ENCODE measurements around the gene CAPN15.
A peak's percentile ranks its signal among the peaks of the same experiment; 100 is the strongest.
"Not testable (repeated sequence)": the region's sequence is repeated elsewhere in the genome, so short reads cannot be mapped to it uniquely, and the experiment has no call there.

CAPN15 gene

GRCh38 chr16:527015-527903, at the start of gene CAPN15:
Gene CAPN15, plus strand, starts transcription at chr16:527712. Its CDS starts 19,127 bp downstream, at chr16:546839.
- DNase-seq (ENCODE audit: low spot score), result peak; percentile 79

DNA sequence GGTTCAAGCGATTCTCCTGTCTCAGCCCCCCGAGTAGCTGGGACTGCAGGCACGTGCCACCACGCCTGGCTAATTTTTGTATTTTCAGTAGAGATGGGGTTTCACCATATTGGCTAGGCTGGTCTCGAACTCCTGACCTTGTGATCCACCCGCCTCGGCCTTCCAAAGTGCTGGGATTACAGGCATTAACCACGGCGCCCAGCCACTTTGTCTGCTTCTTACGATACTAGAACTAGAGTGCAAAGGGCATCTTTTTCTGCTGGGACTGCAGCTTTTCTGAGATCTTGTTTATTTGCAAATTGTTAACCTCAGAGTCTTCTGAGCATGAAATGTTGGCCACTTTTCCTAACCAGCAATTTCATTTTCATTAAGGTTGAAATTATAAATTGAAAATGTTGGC, 49.2 kb upstream of the CAPN15 start:
- not testable (repeated sequence) for DNase-seq (ENCODE audit: low spot score)

- no peak for DNase-seq (ENCODE audit: low spot score)
Measured at GRCh38 chr16:482468-483185, 44.9 kb upstream of the CAPN15 start.

GRCh38 chr16:483341-484075, 44.0 kb upstream of the CAPN15 start:
- DNase-seq (ENCODE audit: low spot score), result no peak

DNA sequence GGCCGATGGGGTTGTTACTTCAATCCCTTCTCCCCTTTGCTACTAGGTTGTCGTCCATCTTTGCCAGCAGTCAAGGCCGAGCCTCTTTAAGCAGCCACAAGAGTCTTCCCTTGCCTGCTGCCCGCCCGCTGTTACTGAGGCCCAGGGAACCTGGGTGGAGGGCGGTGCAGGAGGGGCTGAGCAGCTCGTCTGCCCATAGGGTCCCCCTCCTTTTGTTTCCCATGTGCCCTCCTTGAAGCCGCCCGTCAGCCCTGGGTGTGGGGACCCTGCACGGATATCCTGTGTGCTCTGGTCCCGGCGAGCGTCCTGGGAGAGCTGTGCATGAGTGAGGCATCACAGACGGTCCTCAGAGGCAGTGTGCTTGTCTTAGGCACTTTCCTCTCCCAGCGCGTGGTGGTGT, 37.9 kb upstream of the CAPN15 start:
- no peak for DNase-seq (ENCODE audit: low spot score)

- DNase-seq (ENCODE audit: low spot score), result no peak
Measured at GRCh38 chr16:490768-491167, 36.7 kb upstream of the CAPN15 start.

DNA sequence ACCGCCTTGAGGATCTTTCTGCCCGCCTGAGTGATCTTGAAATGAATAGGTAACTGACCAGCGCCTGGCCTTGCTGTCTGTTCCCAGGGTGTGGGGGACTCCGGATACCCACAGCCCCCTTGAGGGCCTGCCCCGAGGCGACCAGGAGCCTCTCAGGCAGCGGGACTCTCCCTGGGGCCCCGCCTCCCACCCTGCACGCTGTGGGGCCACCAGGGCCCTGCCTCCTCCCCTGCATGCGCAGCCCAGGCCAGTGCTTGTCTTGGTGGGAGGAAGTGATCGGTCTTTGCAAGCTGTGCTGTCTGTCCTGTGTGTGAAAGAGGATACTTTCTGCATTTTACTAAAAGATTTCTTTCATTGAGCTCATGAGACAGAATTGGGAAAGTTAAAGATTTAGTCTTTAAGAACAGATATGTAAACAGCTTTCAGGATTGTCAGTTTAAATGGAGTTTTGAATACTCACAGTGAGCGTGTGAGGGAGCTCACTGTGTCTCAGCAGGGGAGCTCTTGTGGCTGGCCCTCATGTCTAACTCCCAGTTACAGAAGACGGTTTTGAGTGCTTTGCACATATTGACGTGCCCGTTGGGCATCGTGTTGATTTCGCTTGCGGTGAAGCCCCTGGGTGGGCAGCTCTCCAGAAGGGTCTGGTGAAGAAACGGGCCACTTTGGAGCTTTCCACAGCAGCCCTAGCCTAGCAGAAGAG, 36.1 kb upstream of the CAPN15 start:
- no peak for DNase-seq (ENCODE audit: low spot score)

GRCh38 chr16:492211-492875, 35.2 kb upstream of the CAPN15 start:
- no peak for DNase-seq (ENCODE audit: low spot score)

DNA sequence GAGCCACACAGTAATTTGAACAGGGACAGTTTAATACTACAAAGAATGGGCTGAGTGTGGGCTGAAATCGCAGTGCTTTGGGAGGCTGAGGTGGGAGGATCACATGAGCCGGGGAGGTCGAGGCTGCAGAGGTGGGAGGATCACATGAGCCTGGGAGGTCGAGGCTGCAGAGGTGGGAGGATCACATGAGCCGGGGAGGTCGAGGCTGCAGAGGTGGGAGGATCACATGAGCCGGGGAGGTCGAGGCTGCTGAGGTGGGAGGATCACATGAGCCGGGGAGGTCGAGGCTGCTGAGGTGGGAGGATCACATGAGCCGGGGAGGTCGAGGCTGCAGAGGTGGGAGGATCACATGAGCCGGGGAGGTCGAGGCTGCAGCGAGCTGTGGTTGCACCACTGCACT, 32.8 kb upstream of the CAPN15 start:
- not testable (repeated sequence) for DNase-seq (ENCODE audit: low spot score)

DNA sequence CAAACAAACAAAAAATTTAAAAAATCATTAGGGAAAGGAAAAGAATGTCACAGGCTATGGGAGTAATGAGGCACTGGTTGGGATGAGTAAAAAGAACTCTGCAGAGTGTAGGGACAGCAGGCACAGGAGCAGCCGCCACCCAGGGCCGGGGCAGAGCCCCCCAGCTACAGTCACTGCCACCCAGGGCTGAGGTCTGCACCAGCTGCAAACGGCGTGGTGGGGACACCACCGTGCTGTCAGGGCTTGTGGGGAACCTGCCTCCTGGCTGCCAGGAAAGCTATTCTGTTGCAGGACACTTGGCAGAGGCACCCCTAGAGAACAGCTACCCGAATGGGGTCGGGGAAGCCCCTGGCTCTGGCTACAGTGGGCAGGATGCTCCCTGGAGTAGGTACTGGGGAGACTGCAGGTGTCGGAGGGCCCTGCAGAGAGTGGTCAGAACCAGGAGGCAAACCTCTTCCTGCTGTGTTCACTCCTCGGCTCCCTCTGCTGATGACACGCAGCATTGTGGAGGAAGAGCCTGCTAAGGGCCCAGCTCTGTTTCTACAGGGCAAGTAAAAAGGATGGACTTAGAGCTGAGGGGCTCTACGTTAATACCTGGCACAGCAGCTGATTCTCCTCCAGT, 32.3 kb upstream of the CAPN15 start:
- DNase-seq (ENCODE audit: low spot score), result peak; percentile 4

DNA sequence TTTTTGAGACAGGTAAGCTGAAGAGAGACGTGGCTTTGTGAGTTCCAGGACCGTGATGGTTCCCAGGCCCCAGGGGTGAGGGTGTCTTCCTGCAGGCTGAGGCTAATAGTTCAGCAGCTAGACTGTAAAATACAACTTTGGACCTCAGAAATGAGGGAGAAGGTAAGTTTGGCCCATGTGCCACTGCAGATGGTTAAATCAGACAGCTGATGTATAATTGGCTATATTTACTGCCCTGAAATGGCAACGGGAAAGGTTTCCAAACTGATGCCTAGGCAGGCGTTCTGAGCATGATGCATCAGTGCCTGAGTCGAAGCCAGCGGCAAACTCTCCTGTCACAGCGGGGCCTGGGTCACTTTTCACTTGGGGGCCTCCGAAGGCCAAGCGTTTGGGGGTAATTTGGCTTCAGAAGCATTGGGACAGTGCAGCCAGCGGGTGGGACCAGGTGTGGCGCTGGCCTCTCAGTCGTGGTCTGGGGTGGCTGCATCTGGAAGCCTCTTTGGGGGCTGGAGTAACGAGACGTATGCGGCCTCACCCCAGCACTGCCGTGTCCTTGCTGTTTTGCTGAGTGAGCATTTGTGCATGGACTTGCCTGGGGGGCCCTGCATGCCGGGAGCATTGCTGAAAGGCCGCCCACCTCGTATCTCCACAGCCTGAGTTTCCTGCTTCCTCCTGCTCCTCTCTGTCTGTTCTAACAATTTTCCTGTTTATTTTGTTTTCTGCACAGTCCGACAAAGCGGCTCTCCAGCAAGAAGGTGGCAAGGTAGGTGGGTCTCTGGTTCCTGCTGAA, 31.2 kb upstream of the CAPN15 start:
- no peak for DNase-seq (ENCODE audit: low spot score)

DNA sequence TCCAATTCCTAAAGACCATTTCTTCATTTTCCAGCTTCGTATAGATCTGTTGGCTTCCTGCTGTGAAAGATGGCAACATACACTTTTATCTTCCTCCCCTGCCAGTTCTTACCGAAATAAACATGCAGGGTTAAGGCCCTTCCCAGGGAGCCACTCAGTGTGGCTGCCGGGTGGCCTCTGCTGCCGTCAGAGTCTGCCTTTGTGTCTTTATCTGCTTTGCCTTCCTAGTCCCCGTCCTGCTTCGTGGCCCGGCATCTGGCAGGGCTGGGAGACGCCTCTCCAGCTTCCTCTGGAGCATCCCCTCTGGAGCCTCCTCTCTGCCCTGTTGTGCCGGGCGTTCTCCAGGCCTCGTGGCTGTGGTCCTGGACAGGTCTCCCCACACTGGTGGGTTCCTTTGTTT, 30.3 kb upstream of the CAPN15 start:
- no peak for DNase-seq (ENCODE audit: low spot score)

- DNase-seq (ENCODE audit: low spot score), result no peak
Measured at GRCh38 chr16:499924-500323, 27.6 kb upstream of the CAPN15 start.

DNA sequence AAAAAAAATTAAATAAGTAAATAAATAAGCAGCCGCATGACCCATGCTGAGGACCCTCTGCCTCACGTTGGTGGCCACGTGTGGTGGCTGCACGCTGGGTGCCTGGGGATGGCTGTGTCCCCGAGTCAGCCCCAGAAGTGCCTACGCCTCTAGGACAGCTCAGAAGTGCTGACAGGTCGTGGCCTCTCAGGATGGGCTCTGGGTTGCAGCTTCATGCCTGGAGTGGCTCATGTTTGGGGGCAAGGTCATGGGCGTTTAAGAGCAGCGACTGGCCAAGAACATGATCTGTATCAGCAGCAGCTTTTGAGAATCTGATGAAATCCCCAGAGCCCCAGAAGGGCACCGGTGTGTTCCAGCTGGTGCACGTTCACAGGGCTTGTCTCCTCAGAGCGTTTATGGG, 26.8 kb upstream of the CAPN15 start:
- DNase-seq (ENCODE audit: low spot score), result no peak

- DNase-seq (ENCODE audit: low spot score), result no peak
Measured at GRCh38 chr16:502179-502943, 25.2 kb upstream of the CAPN15 start.

DNA sequence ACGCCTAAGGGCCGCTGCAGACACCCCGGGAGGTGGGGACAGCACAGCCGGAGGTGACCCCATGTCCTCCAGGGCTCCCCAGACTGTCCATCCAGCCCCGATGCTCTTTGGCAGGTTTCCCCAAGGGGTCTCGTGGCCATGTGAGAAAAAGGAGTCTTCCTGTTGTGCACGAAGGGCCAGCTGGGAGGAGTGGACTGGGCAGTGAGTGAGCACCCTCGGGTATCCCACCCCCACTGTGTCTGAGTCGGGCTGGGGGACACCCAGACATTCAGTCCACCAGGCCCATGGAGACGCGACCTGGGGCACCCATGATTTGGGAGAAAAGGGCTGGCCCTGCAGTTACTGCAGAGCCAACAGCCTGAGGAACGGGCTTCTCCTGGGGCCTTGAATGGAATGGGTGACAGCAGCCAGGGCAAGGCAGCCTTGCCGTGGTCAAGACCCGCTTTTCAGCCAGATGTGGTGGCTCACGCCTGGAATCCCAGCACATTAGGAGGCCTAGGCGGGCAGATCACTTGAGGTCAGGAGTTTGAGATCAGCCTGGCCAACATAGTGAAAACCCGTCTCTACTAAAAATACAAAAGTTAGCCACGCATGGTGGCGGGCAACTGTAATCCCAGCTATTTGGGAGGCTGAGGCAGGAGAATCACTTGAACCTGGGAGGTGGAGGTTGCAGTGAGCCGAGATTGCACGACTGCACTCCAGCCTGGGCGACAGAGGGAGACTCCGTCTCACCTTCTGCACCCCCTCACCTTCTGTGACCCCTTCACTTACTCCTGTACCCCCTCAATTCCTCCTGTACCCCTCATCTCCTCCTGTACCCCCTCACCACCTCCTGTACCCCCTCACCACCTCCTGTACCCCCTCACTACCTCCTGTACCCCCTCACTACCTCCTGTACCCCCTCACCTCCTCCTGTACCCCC, 24.1 kb upstream of the CAPN15 start:
- DNase-seq (ENCODE audit: low spot score), result no peak

DNA sequence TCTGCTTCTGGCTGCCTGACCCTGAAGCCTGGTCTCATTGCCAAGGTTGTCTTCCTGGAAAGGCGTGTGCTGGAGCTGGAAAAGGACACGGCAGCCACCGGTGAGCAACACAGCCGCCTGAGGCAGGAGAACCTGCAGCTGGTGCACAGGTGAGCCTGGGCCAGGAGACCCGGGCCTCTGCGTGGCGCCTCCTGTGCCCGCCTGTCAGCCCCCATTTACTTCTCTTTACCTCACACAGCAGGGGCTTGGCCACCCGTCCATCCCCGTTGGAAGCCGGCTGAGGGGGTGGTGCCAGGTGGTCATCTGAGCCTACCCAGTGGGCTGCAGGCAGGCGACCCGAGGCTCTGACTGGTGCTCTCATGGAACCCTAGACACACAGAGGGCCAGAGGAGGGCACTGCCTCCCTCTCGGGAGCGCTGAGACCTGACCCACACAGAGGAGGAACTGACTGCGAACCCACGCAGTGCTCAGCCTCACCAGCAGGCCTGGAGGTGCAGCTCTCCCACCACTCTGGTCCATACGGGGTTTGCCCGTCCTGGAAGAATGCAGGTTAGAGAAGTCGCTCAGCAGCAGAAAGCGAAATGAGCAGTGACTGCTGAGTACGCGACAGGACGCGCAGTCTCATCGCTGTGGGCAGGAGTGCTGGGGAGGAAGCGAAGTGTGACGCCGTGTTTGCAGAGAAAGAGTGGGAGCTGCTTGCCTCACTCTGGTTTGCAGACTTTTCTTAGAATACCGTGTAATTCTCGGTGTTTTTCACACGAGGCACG, 21.9 kb upstream of the CAPN15 start:
- DNase-seq (ENCODE audit: low spot score), result no peak

- DNase-seq (ENCODE audit: low spot score), result no peak
Measured at GRCh38 chr16:506246-506546, 21.3 kb upstream of the CAPN15 start.

All from CD4-positive, alpha-beta T cell treated with Interleukin-6 at 100 ng/mL for 8 hours (primary cell).